ENCODE measurements around the gene ATP2C1.
"Not testable (repeated sequence)": the region's sequence is repeated elsewhere in the genome, so short reads cannot be mapped to it uniquely, and the experiment has no call there.

The ATP2C1 gene

DNA sequence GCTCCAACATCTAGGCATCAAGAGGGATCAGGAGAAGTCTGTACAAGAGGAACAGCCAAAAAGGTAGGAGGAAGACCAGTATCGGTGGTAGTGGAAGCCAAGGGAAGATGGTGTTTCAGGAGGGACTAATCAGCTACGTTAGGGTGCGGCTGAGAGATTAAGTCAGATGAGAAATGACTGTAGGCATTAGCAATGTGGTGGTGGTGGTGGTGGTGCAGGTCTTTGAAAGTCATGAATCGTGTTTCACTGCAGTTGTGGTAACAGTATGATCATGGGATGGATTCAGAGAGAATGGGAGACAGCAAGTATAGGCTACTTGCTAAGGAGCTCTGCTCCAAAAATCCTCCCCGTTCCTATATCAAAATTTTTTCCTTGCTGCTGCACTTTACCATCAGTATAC lies 97.2 kb downstream of the ATP2C1 start:
- DNase-seq, result no peak

- no peak for DNase-seq
Observed at GRCh38 chr3:130992344-130992743, 98.5 kb downstream of the ATP2C1 start.

DNA sequence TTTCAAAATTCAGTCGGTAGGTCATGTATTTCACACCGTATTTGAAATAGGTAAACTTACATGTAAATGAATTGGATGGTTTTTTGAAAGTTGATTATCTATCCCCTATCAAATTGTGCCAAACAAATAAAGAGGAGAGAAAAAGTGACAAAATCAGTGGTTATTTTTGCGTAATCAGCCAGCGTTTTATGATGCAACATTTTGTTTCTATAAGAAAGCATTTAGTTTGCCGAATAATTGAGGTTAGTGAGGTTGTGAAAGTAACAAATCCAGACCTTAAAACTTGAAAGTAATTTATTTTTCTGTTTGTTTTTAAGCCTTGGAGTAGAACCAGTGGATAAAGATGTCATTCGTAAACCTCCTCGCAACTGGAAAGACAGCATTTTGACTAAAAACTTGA lies 103.4 kb downstream of the ATP2C1 start:
- no peak for DNase-seq

- DNase-seq, result no peak
Observed at GRCh38 chr3:131001071-131001470, 107.2 kb downstream of the ATP2C1 start.

DNA sequence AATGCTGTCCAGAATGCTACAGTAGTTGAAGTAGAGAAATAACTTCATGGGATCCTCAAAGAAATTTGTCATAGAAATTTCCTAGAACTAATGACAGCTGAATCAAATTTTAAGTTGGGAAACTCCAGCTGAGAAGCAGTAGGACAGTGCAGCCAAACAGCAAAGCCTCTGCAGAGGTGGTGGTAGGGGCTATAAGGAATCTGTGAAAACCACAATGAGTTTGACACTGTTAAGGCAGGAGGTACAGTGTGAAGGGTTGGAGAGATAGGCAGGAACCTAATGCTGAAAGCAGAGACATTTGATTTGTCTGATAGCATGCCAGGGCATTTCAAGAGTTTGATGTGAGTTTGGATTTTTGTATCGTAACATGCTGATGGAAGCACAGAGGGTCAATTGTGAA lies 110.7 kb downstream of the ATP2C1 start:
- DNase-seq, result no peak

GRCh38 chr3:131007256-131007655 lies 113.4 kb downstream of the ATP2C1 start:
- no peak for DNase-seq

GRCh38 chr3:131007782-131008181 lies 113.9 kb downstream of the ATP2C1 start:
- DNase-seq, result no peak

GRCh38 chr3:131008326-131008725 lies 114.4 kb downstream of the ATP2C1 start:
- DNase-seq, result no peak

- no peak for DNase-seq
Observed at GRCh38 chr3:131009698-131010097, 115.8 kb downstream of the ATP2C1 start.

DNA sequence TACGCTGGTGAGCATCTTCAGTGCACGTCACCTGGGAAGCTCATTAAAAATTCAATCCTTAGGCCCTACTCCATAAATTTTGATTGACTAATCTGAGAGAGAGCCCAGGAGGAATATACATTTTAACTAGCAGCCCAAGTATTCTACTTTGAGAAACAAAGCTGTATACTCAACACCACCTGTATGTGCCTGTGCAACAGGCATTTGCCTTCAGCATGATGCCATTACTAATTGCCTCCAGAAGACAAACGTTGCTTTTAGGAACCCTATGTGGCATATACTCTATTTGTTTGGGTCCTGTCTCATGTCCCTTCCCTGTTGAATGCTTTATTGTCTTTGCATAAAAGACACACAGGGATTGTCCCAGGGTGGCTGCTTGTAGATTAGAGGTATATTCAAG lies 125.1 kb downstream of the ATP2C1 start:
- no peak for DNase-seq

DNA sequence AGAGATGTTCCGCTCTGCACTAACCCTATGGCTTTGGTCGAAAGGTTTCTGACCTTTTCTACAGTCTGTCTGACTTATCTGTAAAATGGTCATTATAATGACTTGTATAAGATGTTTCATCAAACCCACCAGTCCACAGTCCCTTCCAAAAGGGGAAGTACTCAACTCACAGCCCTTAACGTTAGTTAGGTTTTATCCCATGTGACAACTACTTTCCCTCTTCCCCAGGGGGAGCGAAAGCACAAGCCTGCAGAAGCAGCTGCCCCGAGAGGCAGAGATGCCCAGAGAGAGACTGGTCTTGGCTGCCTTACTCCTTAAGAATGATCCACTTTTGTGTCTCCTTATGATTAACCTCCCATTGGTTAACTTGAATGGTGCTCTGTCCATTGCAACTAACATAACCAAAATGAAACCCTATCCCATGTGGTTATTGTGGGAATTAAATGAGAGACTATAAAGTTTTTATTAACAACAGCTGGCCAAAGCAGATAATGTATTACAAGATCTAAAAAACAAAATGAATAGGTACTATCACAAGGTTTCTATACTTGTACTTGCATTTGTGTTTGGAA lies 126.3 kb downstream of the ATP2C1 start:
- DNase-seq, result no peak

DNA sequence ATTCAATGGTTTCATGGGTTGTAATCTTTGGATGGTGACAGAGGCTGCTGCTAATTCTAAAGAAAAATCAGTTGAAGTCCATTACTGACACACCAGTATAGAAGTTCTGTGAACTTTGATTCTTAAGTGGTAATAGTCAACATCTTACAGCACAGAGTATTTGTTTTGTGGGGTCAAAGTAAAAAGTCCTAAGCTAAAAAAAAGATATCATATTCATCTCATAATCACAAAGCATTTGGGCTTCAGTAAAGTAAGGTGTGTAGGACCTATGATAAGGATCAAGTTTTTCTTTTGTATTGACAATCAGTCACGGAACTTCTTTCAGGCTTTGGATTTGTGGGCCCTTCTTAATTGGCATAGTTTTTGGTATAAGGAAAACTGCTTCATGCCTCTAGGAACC lies 131.7 kb downstream of the ATP2C1 start:
- no peak for DNase-seq

DNA sequence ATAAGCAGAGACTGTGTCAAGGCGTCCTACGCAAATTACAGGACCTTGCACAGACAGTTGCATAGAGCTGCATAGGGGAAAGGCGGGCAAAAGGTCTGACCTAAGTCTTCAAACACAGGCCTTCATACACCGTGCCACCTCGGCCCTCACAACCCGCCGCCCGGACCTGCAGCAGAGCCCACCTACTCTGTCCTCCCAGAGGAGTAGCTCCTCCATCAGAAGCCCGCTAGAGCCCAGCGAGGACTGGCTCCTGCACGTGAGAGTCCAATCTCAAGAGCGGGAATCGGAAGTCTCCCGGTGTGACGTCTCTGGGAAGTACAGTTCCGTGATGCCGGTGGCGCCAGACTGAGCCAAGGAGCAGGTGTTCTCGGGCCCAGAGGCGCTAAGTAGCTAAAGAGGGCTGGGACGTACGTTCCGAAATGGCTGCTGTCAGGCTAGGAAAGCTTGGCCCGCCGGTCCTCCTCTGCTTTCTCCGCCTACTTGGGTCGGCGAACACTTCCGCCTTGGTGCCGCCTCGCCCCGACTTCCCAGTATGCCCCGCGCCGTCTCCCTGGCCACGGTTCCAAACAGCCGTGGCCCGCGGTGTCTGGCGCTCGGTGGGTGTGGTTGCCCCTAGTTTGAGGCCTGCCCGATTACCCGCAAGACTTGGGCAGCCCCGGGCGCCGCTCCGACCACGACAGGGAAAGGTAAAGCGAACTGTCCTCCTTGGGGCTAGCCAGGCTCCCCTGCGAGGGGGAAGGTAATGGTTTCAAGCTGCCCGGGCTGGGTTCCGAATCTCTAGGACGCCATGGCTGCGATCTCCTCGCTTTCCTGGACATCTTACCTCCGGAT lies 132.7 kb downstream of the ATP2C1 start, which contains the start of the genes ASTE1 and NEK11:
Gene ASTE1, minus strand, starts transcription at position 505 of the 831 bp plus-strand sequence. CDS start 1,519 bp downstream, outside the sequence.
Gene NEK11, plus strand, starts transcription at position 557 of the 831 bp plus-strand sequence. CDS start 2,832 bp downstream, outside the sequence.
- DNase-seq, result peak; percentile 72

GRCh38 chr3:131028844-131029243 lies 135.0 kb downstream of the ATP2C1 start:
- DNase-seq, result no peak

- no peak for DNase-seq
Observed at GRCh38 chr3:131031660-131032059, 137.8 kb downstream of the ATP2C1 start.

DNA sequence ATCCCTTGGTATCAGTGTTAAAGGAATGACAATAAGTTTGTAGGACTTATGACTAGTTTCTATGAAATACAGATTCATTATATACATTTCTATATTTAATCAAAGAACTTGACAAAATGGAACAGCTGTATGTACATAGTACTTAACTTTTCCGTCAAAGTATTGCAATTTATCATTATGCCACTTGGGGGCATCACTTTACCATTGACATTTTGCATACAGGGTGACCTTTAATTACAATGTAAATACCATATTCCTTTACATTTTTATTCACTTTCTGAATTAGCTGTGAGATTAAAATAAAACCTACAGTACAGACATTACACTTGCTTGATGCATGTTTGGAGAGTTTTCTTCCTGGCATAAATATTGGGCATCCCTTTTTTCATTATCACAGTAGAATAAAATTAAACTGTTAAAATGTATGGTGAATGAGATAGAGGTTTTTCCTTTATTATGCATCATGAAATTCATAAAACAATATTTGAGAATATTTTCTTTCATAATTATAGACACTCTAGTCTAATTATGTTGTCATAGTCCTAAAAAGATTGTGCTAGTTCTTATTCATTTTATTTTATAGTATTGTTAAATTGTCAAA lies 139.7 kb downstream of the ATP2C1 start:
- DNase-seq, result peak; percentile 7

DNA sequence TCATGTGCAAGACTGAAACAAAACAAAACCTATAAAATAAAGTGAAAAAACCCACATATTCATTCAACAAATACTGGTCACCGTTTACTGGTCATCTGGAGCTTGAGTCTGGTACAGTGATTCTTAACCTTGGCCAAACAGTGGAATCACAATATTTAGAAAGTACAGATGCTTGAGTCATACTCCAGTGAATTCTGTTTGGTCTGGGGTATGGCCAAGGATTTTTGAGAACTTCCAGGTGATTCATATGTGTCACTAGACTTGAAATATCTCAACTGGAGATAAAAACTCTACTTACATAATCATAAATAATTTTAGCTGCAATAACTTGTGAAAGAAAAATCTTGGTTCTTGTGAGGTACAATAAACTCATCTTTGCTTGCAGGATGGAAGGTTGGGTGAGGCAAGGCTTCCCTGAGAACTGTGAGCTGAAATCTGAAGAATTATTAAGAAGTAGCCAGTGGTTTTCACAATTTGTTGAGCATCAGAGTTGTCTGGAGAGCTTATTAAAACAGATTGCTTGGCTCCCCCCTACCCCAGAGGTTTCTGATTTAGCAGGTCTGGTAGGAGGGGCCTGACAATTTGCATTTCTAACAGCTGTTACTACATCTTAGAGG lies 142.4 kb downstream of the ATP2C1 start:
- DNase-seq, result peak; percentile 10

- DNase-seq, result no peak
Observed at GRCh38 chr3:131036986-131037385, 143.1 kb downstream of the ATP2C1 start.

GRCh38 chr3:131038326-131038725 lies 144.4 kb downstream of the ATP2C1 start:
- no peak for DNase-seq

DNA sequence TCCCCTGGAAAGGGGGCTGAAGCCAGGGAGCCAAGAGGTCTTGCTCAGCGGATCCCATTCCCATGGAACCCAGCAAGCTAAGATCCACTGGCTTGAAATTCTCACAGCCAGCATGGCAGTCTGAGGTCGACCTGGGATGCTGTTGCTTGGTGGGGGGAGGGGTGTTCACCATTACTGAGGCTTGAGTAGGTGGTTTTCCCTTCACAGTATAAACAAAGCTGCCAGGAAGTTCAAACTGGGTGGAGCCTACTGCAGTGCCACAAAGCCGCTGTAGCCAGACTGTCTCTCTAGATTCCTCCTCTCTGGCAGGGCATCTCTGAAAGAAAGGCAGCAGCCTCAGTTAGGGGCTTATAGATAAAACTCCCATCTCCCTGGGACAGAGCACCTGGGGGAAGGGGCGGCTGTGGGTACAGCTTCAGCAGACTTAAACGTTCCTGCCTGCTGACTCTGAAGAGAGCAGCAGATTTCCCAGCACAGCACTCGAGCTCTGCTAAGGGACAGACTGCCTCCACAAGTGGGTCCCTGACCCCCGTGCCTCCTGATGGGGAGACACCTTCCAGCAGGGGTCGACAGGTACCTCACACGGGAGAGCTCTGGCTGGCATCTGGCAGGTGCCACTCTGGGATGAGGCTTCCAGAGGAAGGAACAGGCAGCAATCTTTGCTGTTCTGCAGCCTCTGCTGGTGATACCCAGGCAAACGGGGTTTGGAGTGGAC lies 148.5 kb downstream of the ATP2C1 start:
- not testable (repeated sequence) for DNase-seq

DNA sequence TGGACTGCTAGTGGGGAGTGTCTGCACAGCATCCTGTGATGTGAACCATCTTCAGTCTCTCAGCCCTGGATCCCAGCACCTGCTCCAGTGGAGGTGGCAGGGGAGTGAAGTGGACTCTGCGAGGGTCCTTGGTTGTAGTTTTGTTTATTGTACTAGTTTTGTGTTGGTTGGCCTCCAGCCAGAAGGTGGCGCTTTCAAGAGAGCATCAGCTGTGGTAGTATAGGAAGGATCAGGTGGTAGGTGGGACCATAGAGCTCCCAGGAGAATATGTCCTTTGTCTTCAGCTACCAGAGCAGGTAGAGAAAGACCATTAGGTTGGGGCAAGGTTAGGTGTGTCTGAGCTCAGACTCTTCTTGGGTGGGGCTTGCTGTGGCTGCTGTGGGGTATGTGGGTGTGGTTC lies 153.7 kb downstream of the ATP2C1 start:
- DNase-seq, result no peak

- no peak for DNase-seq
Observed at GRCh38 chr3:131048030-131048429, 154.1 kb downstream of the ATP2C1 start.

DNA sequence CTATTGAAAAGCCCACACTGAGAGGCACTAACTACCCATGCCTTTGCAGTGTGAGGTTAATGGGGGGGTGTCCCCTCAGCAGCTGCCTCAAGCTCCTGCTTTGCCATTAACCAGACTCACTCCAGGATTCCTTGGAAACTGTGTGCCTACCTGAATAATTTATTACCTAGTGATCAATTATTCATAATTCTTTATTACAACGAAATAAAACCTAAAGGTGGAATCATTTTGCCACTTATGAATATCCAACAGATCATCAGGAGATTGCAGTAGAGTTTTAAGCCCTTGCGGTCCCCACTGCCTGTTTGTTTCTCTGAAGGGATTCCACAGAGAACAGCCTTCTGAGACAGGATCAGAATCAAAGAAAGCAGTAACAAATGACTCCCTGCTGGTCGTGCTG lies 156.1 kb downstream of the ATP2C1 start:
- DNase-seq, result no peak

All from amniotic stem cell (primary cell).